GM19239 (cell line): ENCODE results near the gene TBX15.

Experiments used
- DNase-seq: peaks from one replicate; pipeline ENCODE4 v3.0.0; 2011; ENCODE audit warnings: low spot score; ENCODE audit not compliant: insufficient read length
- FAIRE-seq: peaks from 2 replicates; lab custom pipeline; 2011; peaks lifted over from hg19 to GRCh38; lab: Jason Lieb, UNC

Gene TBX15

DNA sequence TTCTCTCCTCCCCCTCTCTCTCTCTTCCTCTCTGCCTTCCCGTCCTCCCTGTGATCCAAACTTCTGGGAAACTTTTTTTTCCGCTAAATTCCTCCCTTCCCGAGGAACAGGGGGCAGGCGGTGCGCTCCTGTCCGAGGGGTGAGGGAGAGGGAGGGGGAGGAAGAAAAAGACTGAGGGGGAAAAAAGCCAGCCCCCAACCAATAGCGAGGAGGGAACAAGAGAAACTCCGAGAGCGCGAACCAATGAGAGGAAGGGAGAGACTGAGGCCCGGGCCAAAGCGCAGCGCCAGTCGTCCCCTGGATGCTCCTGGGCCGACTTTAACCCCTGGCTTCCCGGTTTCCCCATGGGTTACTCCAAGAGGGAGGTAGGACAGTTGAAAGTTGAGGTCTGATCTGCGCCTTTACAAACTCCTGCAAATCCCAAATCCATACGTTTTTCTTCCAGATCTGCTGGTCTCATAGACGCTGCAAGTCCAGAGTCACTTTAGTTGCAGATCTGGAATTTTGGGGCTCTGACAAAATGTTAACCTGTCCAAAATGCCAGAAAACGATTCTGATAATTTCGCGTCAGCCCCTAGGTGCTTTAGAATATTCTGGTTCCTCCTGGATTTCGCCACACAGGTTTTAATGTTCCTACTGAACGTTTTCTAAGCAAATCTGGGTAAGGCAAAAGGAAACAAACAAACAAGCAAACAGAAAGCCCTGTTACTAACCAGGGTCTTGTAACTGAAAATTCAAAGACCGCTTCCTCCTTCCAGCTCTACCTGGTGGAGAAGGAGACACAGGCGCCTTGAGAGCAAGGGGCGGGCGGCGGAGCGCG is at the start of gene TBX15:
TSS of gene TBX15 (minus strand) at position 158 of the 820 bp plus-strand sequence. CDS start 548 bp downstream, outside the sequence.
- FAIRE-seq (no peak), DNase-seq (no peak)

DNA sequence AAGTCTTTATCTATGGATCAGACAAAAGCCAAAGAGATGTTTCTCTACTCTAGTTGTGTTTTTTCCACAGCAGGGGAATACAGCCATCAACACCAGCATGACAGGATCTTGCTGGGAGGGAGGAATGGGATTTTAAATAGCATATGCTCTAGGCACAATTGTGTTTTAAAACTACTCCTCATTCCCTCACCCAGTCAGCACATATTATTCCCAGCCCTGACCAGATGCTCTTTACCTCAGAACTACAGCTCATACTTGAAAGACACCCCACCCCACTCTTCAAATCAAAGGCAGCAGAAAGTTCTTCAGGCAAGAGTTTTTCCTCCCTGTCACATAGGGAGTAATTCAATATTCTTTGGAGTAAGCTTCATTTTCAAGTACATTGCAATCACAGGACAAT is 46.2 kb upstream of the TBX15 start:
- DNase-seq (no peak), FAIRE-seq (no peak)

DNA sequence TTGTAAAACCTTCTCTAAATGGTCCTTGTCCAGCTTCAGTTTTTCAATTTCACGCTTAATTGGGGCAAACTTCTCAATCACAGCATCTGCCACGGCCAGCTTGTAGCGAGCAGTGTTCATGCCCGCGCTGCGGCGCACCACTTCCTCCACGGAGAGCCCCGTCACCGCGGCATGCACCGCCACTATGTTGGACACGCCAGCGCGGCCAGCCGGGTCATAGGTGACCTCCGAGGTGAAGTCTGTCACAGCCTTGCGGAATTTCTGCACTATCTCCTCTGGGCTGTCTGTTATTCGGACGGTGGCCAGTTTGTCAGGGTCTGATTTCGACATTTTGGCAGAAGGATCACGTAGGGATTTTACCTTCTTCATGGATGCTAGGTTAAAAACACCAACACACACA is 44.8 kb upstream of the TBX15 start:
- DNase-seq: no peak
- FAIRE-seq: no peak

- DNase-seq (no peak), FAIRE-seq (no peak)
Measured at GRCh38 chr1:119027759-119028158, 39.6 kb upstream of the TBX15 start.

DNA sequence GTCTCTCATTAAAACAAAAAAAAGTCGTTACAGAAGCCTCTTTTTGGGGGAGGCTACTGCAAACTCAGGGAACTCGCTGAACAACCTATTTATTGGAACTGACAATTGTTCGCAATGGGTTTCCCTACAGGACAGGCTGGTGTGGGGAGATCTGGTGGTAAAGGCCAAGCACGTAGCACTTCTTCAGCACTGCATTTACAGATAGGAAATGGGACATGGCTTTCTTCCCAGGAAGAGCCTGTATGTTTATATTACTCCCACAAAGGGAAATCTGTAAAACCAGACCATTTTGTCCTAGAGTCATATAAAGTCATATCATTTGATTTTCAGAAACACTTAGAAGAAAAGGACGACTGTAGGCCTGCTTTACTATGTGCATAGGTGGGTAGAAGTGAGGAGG is 38.8 kb upstream of the TBX15 start:
- FAIRE-seq (no peak), DNase-seq (no peak)

DNA sequence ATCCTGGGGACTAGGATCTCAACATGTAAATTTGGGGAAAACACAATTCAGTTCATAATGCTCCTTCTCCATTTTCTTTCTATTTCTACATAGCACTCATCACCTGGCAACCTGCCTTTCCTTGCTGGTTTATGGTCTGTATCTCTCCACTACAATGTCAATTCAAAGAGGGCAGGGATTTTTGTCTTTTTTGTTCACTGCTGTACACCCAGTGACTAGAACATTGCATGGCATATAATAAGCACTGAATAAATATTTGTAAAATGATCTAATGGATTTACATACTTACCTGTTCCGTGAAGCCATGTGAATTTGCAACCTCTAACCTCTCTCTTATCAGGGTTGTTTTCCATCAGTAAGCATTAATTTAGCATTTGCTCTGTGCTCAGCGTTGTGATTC is 27.4 kb upstream of the TBX15 start:
- no peak for DNase-seq
- no peak for FAIRE-seq

- FAIRE-seq (no peak), DNase-seq (no peak)
Measured at GRCh38 chr1:119012383-119012782, 24.2 kb upstream of the TBX15 start.

DNA sequence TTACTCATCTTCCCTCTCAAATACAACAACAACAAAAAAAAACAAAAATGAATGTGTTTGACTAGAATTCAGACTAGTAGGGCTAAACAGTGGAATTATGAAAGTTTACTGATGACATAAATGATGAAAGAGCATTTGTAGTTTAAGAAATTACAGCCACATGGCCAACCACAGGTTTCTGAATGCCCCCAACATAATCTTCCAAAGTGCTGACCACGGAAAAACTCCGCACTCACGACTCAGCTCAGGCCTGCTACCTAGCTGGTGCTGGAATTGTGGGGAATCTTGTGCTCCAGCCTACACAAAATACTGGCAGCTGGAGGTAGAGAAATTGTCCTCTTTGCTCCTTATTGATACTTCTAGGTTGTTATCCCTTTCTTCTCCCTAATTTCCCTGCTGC is 23.6 kb upstream of the TBX15 start:
- DNase-seq (no peak), FAIRE-seq (no peak)

GRCh38 chr1:119011116-119011515 is 23.0 kb upstream of the TBX15 start:
- FAIRE-seq: no peak
- DNase-seq: no peak

DNA sequence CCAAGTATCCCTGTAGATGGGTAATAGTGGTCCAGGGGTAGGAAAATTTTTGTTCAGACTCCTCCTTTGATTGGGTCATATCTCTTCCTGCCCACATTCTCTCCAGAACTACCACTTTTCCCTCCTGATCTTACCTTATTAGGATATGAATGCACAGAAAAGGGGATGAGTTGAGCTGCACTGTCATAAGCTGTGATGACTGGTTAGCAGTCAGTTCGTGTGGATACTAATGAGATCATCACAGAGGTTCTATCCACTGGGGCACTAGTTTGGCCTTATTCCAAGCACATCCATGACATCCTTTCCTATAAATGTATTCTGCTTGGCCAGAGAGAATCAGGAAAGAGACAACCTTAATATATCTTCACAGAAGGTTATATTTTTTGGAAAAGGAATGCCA is 22.1 kb upstream of the TBX15 start:
- FAIRE-seq (no peak), DNase-seq (no peak)

DNA sequence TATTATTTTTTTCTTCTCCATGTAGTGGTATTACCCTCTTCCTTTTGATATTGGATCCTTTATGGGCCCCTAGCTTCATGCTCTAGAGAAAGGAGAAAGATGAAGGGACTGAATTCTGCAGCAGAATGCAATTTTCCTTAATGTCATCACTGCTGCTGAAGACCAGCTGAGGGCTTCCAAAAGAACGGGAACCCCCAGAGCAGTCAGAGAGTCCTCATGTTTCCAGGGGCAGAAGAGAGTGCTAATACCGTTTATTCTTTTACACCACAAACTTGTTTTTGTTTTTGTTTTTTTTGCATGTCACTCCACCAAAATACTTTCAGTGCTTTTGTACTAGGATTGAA is 21.1 kb upstream of the TBX15 start:
- no peak for DNase-seq
- no peak for FAIRE-seq

DNA sequence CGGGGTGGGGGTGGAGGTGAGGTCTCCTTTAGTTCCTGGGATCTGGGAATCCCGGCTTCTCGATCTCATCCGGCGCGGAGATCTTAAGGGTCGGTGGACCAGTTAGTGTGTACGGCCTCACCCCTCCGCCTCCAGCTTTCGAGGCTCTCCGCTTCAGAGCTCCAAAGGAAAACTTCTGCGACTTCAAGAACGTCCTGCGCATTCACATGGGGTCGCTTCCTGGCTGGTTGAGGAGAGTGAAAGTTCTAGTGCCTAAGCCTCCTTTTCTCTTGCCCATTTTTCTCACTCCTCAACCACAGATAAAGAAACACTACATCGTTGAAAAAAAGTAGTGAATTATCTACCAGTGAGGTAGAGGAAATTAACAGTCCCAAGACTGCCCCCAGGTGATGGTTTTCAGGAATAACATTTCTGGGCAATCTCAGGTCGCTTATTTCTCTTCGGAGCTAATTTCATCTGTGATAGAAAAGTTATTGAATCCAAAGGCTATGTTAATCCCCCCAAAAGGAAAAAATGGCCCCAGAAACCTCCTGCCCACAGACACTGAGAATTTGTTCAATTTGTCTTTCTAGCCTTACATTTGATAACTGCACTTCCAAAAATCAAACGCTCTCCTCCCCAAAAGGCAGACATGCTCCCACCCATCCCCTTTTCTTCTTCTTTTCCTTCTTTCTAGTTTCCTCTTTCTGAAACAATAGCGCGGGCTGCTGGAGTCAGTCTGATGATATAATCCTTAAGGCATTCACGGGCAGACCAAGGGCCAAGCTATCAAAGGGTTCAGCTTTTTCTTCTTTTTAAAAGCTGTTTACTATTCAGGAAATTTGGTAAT is 20.6 kb upstream of the TBX15 start:
- no peak for DNase-seq
- peak; percentile 92 for FAIRE-seq

GRCh38 chr1:119007670-119008482 is 19.7 kb upstream of the TBX15 start:
- DNase-seq (no peak), FAIRE-seq (no peak)

- FAIRE-seq (no peak), DNase-seq (no peak)
Measured at GRCh38 chr1:119007339-119007669, 19.2 kb upstream of the TBX15 start.

DNA sequence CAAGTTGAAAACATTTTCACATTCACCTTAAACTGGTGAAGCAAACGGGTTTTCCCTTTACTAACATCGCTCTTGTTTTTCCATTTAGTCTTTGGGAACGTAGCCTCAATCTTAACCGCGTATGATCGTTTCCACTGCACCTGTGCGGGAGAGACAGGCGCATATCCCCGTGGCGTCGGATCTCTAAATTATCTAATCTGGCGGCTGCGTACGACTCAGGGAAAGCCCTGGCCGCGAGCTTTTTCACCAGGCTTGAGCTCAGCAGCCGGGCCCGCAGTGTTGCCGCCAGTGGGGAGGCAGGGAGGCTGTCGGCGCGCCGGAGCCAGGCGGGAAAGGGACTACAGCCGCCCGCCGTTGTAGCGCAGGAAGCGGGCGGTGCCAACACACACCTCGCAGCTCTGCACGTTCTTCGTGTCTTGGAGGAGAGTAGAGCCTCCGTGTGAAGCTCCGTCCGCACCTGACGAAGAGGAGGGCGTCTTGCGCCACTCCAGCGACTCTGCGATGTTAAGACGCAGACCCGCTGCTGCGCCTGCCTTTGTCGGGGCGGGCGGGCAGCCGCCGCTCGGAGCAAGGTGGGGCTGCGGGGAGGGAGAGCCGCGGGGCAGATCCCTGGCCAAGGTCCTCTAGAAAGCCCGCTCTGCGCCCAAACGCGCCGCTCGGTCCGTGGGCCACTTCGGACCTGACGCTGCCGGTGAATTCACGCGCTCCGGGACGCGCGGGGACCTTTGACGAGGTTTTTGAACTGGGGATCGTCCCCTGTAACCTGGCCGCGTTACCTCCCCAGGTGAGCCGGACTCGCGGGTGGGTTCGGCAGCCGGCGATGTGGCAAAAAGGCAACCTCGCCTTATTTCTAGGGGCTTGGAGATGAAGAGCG is 18.5 kb upstream of the TBX15 start:
- FAIRE-seq (no peak), DNase-seq (no peak)

- FAIRE-seq: no peak
Measured at GRCh38 chr1:119005724-119006405, 17.7 kb upstream of the TBX15 start.

GRCh38 chr1:119004781-119005180 is 16.6 kb upstream of the TBX15 start:
- DNase-seq (no peak), FAIRE-seq (no peak)

More at GRCh38 chr1:119005724-119006405, 17.7 kb upstream of the TBX15 start:
- no peak for DNase-seq

- DNase-seq (no peak), FAIRE-seq (no peak)
Measured at GRCh38 chr1:119004129-119004527, 16.0 kb upstream of the TBX15 start.

DNA sequence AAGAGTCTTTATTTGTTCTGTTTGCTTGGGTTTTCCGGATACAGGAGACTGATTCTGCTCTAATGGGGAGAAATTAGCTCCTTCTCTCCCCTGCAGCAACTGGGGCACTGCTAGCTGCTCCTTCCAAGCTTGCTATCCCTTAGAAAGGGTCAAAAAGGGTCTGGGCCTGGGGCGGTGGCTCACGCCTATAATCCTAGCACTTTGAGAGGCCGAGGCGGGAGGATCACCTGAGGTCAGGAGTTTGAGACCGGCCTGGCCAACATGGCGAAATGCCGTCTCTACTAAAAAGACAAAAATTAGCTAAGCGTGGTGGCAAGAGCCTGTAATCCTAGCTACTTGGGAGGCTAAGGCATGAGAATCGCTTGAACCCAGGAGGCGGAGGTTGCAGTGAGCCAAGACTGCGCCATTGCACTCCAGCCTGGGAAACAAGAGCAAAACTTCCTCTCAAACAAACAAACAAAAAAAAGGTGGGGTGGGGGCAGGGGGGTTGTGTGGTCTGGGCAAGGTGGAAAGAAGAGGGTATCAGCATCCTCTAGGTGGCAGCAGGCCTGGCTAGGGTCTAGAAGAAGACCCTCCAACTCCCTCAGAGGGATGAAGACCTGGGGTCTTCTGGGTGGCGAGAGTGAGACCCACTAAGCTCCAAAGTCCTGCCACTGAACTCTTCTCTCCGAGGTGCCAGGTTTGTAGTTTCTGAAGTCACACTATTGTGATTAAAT is 15.4 kb upstream of the TBX15 start:
- FAIRE-seq (no peak), DNase-seq (no peak)
